Measurements from ENCODE around the gene COL5A2. TPM values are rescaled to one million over a fixed set of nuclear protein-coding genes. Genes with fewer than 3 reads are reported as not detected.

COL5A2 gene
- total RNA-seq, 2 donors from 2014 or later, result 10.4 to 24.6 TPM

DNA sequence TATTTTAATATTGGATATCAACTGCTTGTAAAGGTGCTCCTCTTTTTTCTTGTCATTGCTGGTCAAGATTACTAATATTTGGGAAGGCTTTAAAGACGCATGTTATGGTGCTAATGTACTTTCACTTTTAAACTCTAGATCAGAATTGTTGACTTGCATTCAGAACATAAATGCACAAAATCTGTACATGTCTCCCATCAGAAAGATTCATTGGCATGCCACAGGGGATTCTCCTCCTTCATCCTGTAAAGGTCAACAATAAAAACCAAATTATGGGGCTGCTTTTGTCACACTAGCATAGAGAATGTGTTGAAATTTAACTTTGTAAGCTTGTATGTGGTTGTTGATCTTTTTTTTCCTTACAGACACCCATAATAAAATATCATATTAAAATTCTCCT, 167.2 kb downstream of the COL5A2 start:
- no peaks in the 10 kb centered on the region for H3K36me3 ChIP-seq
- intact Hi-C loops (cut with DNase I), result no loop called here
- H3K4me3 ChIP-seq, result no peak overlapping the region
- DNase-seq, result no peak
- TF ChIP-seq CTCF (IDR thresholded peaks at IDR 0.05), result no peak
- no peaks in the 10 kb centered on the region for H3K9me3 ChIP-seq
- no peaks in the 10 kb centered on the region for H3K4me1 ChIP-seq
- H3K27ac ChIP-seq, result no peak overlapping the region
- no peak overlapping the region for H3K9ac ChIP-seq (ENCODE audit: low read depth in 2 of 2, low read length in 2 of 2)
- H3K27me3 ChIP-seq, result no peaks in the 10 kb centered on the region

DNA sequence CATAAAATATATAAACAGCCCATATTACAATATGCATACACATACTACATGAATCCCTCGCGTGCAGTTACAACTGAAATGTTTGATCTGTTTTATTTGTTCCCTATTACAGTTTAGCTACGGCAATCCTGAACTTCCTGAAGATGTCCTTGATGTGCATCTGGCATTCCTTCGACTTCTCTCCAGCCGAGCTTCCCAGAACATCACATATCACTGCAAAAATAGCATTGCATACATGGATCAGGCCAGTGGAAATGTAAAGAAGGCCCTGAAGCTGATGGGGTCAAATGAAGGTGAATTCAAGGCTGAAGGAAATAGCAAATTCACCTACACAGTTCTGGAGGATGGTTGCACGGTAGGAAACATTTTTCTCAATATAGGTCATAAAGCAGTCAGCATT, 169.0 kb downstream of the COL5A2 start:
- intact Hi-C loops (cut with DNase I), result no loop called here
- no peaks in the 10 kb centered on the region for H3K36me3 ChIP-seq
- no peak overlapping the region for H3K9ac ChIP-seq (ENCODE audit: low read depth in 2 of 2, low read length in 2 of 2)
- no peaks in the 10 kb centered on the region for H3K4me1 ChIP-seq
- no peak for TF ChIP-seq CTCF (IDR thresholded peaks at IDR 0.05)
- H3K27me3 ChIP-seq, result no peaks in the 10 kb centered on the region
- no peaks in the 10 kb centered on the region for H3K9me3 ChIP-seq
- no peak overlapping the region for H3K27ac ChIP-seq
- no peak overlapping the region for H3K4me3 ChIP-seq
- DNase-seq, result no peak

DNA sequence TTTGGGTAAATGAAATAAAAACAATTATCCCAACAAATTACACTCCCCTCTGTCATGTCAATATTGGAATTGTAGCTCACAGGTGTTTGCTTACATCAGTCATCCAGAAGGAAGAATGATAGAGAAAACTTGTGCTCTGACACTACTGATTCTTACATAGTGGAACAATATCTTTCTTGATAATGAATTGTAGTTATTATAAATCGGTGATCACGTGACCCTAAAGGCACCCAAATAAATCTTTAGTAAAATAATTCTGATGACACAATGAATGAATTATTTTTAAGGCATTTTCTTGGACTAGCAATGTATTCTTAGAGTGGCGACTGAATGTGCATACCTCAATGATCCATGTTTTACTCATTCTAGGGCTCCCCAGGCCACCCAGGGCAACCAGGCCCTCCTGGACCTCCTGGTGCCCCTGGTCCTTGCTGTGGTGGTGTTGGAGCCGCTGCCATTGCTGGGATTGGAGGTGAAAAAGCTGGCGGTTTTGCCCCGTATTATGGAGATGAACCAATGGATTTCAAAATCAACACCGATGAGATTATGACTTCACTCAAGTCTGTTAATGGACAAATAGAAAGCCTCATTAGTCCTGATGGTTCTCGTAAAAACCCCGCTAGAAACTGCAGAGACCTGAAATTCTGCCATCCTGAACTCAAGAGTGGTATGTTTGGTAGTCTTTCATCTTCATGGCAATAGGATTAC, 170.9 kb downstream of the COL5A2 start:
- Histone ChIP-seq H3K27me3 (no peaks in the 10 kb centered on the region), H3K27ac (no peak overlapping the region), H3K36me3 (no peaks in the 10 kb centered on the region), H3K4me1 (no peaks in the 10 kb centered on the region), H3K9me3 (no peaks in the 10 kb centered on the region), H3K4me3 (no peak overlapping the region), H3K9ac (ENCODE audit: low read depth in 2 of 2, low read length in 2 of 2) (no peak overlapping the region)
- TF ChIP-seq CTCF (IDR thresholded peaks at IDR 0.05), result no peak
- DNase-seq, result no peak
- intact Hi-C loops (cut with DNase I), result no loop called here

DNA sequence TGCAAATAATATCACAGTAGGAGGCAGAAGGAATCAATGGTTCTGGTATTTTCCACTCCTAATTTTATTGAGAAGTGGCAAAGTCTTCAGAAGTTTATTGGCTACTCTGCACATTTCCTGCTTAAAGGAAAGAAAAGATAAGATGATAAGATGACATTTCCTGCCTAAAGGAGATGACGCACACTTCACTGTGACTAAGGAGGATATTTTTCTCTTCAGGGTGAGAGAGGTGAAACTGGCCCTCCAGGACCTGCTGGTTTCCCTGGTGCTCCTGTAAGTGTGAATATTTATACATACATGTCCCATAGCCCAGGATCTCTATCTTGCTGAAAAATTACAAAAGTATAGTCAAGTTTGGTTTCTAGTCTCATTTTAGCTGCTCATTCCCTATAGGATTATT, 177.5 kb downstream of the COL5A2 start:
- Histone ChIP-seq H3K27ac (no peak overlapping the region), H3K4me1 (no peaks in the 10 kb centered on the region)
- intact Hi-C loops (cut with DNase I), result no loop called here

DNA sequence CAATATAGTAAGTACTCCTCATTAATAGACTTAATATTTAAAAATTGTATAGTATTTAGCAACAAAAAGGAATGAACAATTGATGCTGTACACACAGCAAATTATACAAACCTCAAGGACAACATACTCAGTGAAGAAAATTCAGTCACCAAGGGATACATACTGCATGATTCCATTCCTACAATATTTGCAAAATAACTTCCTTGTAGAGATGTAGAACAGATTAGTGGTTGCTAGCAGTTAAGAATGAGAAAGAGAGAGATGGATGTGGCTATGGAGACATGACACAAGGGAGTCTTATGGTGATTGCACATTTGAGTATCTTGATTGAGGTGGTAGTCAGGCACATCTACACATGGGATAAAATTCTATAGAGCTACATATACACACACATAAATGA, 179.3 kb downstream of the COL5A2 start:
- no peak for DNase-seq
- intact Hi-C loops (cut with DNase I), result no loop called here
- no peaks in the 10 kb centered on the region for H3K36me3 ChIP-seq
- H3K27me3 ChIP-seq, result no peaks in the 10 kb centered on the region
- H3K27ac ChIP-seq, result no peak overlapping the region
- no peak overlapping the region for H3K4me3 ChIP-seq
- H3K9me3 ChIP-seq, result no peaks in the 10 kb centered on the region
- H3K4me1 ChIP-seq, result no peaks in the 10 kb centered on the region
- TF ChIP-seq CTCF (IDR thresholded peaks at IDR 0.05), result no peak
- no peak overlapping the region for H3K9ac ChIP-seq (ENCODE audit: low read depth in 2 of 2, low read length in 2 of 2)

More for the DNA sequence above, 177.5 kb downstream of the COL5A2 start:
- no peaks in the 10 kb centered on the region for H3K36me3 ChIP-seq
- H3K4me3 ChIP-seq, result no peak overlapping the region
- H3K9ac ChIP-seq (ENCODE audit: low read depth in 2 of 2, low read length in 2 of 2), result no peak overlapping the region
- no peaks in the 10 kb centered on the region for H3K9me3 ChIP-seq
- no peaks in the 10 kb centered on the region for H3K27me3 ChIP-seq
- no peak for DNase-seq
- TF ChIP-seq CTCF (IDR thresholded peaks at IDR 0.05), result no peak
